GM19025 (cell line): ENCODE data around the gene MAP4K2.

ENCODE experiments used
- ATAC-seq: cut with Tn5 transposase; IDR thresholded peaks from one replicate; pipeline ENCODE4 v1.9.1; 2021; ENCODE audit warnings: mild to moderate bottlenecking, low read depth, moderate library complexity; ENCODE audit not compliant: unreplicated experiment

Gene MAP4K2

DNA sequence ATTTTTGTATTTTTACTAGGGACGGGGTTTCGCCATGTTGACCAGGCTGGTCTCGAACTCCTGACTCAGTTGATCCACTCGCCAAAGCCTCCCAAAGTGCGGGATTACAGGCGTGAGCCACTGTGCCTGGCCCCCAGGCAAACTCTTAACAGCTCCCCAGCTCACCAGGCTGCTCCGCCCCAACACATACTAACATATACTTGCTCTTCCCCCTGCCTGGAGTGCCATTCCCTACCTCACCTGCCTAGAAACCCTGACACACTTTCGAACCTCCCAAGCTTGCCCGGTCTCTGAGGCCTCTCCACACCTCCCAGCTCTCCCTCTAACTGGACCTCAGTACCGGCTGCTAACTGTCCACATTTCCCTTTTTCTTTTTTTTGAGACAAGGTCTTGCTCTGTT is 8.5 kb downstream of the MAP4K2 start:
- no peak for ATAC-seq

GRCh38 chr11:64793271-64794160 is 9.5 kb downstream of the MAP4K2 start:
- ATAC-seq: no peak

GRCh38 chr11:64792482-64792881 is 10.5 kb downstream of the MAP4K2 start:
- ATAC-seq: no peak

DNA sequence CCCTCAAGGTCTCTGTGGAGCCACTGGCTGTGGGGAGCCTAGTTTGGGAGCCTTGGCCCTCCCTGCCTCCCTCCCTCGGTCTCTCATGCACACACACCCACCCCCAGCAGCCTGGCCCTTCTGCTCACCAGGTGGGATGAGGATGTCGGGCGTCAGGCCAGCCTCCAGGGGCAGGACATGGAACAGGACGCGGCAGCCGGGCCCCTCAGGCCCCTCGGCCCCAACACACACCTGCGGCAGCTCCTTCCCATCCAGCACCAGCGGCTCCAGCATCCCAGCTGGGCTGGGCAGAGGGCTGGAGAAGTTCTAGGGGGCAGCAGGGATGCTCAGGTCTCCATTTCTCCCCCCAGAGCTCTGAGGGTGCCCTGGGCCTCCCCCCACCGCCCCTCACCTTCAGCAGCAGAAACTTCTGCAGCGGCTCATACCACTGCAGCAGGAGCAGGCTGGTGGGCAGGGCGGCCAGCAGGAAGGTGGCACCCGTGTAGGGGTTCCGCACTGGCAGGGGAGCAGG is 11.2 kb downstream of the MAP4K2 start:
- ATAC-seq: no peak

GRCh38 chr11:64790205-64791095 is 12.6 kb downstream of the MAP4K2 start:
- no peak for ATAC-seq

DNA sequence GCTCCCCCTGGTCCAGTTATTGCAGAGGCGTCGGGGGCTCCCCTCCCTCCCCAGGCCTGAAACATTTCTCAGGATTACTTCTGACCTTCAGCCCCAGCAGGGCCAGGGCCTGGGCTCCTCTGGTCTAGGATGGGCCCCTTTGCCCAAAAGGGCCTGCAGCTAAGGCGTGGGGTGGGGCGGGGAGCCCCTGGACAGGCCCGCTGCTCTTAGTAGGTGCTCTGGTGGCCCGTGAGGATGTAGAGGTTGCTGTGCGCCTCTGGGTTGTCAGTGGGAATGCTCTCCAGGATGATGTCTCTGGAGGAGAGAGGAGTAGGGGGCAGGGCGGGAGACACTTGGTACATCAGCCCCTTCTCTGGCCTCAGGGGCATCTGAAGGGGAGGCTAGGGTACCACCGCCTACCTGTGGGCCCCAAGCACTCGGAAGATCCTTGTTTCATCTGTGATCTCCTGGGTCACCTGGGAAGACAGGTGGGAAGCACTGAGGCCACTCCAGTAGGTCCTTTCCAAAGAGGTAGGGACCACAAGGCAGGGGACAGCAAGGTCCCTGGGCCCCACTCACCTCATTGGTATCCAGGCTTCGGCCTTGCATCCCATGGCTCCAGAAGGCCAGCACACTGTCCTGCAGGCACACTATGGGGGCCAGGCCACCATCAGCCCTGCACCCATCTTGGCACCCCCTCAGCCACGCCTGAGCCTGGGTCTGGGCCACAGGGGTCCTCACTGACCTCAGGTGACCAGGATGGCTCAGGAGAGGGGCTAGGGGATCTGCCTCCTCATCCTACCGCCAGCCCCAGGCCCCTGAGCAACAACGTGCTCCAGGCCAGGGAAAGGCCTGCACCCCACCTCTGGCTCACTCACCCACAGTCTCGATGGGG is 13.4 kb downstream of the MAP4K2 start:
- ATAC-seq: no peak

- no peak for ATAC-seq
These were observed 14.4 kb downstream of the MAP4K2 start for GRCh38 chr11:64788321-64789215.

DNA sequence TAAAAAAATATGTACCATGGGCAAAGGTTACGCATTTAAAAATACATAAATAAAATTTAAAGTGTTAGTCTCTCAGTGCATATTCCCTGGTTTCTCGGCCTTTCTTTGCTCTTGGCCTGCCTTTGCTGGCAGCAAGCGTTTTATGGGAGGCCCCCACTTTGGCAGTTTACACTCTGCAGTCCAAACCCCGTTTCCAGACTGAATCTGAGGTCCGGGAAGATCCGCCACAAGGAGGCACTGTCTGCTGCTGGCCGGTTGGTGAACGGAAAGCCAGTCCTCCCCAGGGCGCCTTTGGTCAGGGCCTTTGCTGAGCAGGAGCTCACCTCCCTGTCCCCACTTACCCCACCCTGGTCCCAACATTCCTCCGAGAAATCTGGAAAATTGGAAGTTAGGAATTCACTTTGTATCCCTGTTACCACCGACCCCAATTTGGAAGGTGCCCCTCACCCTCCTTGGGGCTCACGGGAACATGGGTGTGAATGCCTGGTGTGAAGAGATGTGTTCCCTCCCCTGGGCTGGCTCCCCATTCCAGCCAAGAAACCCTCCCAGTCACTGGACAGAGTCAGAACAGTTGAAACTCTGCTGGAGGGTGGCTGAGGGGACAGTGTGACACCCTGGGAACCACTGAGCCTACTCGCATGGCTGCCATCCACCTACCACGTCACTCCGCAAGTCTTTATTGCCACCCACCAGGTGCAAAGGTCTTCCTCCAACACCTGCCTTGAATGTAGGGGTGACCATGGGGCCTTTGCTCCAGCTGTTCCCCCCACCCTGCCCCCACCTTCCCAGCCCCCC is 15.3 kb downstream of the MAP4K2 start:
- ATAC-seq: no peak

GRCh38 chr11:64786308-64786707 is 16.7 kb downstream of the MAP4K2 start:
- no peak for ATAC-seq

DNA sequence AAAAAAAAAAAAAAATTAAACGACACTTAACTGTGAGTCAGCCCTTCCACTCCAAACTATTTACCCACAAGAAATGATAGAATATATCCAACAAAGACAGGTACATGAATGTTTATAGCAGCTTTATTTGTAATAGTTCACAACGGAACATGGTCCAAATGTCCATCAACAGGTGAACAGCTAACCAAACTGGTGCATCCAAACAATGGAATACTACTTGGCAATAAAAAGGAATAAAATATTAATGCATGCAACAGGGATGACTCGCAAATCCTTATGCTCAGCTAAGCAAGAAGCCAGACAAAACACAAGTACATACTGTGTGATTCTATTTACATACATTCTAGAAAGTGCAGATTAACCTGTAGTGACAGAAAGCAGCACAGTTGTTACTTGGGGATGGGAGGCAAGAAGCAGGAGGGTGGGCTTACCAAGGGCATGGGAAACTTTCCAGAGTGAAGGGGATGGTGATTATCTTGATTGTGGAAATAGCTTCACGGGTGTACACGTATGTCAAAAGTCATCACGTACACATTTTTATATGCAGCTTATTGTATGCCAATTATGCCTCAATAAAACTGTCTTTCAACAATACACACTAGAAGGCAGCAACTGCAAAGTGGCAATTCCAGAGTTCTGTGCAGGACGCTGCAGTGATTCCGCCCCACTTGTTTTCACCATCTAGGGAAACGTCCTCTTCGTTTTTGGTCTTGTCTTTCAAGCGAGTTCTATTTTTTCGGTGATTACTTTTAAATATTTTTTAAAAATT is 18.0 kb downstream of the MAP4K2 start:
- no peak for ATAC-seq

- peak; percentile 78 for ATAC-seq
These were observed 24.3 kb downstream of the MAP4K2 start, which contains the start of gene SF1 for GRCh38 chr11:64778473-64779298. SF1 (minus strand) TSS chr11:64778542; CDS start chr11:64778392, 150 bp downstream.

GRCh38 chr11:64778223-64778472 is 24.9 kb downstream of the MAP4K2 start:
- peak; percentile 17 for ATAC-seq

DNA sequence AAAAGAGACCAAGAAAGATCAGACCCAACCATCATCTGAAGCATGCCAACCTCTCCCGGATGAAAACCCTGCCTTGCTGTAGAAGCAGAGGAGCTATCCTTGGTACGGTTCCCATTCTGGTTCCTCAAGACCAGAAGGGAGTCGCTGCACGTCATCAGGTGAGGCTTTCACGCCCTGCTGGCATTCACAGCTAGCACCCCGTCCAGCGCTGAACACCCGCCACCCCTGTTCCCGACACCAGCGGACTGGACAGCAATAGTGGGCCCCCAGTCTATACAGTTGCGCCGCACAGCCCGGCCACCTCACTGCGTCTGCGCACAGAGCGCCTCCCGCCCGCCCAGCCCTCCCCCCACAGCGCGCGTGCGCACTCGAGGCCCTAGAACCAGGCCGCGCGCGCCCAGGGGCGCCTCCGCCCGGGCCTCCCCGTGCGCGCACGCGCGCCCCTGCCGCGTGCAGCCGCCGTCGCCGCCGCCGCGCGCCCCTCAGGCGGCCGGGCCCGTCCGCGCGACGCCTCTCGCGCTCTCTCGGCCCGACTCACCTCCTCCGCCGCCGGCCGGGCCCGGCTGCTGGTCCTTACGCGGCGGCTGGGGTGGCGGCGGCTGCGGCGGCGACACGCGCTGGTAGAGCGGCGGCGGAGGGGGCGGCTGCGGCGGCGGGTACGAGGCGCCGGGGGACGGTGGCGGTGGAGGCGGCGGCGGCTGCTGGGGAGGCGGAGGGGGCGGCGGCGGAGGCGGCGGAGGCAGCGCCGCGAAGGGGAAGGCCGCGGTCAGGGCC is 25.4 kb downstream of the MAP4K2 start:
- ATAC-seq: no peak

DNA sequence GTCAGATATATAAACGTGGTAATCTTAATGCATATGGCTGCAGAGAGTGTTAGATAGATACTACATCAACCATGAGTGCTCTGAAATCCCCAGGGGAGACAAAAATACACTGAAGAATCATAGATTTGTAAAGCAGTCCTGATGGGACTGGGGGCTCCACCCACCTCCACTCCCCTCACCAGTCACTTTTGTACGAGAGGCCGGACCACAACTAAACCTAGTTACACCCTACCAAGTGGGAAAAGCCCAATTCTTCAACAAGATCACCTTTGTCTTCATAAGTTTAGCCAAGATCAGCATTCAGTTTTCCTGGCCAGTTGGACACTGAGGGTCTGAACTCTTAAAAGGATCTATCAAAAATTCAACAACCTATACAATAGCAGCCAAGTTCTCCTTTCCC is 26.1 kb downstream of the MAP4K2 start:
- ATAC-seq: no peak

- no peak for ATAC-seq
These were observed 26.6 kb downstream of the MAP4K2 start for GRCh38 chr11:64776425-64776824.

GRCh38 chr11:64774144-64774543 is 28.9 kb downstream of the MAP4K2 start:
- ATAC-seq: no peak
